ENCODE data around the gene CRYBB2.
"Not testable (repeated sequence)": the region's sequence is repeated elsewhere in the genome, so short reads cannot be mapped to it uniquely, and the experiment has no call there.

The CRYBB2 gene, protein sequence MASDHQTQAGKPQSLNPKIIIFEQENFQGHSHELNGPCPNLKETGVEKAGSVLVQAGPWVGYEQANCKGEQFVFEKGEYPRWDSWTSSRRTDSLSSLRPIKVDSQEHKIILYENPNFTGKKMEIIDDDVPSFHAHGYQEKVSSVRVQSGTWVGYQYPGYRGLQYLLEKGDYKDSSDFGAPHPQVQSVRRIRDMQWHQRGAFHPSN
- 0 to 0.29 (median 0) reads per million in 9 experiments for total RNA-seq

DNA sequence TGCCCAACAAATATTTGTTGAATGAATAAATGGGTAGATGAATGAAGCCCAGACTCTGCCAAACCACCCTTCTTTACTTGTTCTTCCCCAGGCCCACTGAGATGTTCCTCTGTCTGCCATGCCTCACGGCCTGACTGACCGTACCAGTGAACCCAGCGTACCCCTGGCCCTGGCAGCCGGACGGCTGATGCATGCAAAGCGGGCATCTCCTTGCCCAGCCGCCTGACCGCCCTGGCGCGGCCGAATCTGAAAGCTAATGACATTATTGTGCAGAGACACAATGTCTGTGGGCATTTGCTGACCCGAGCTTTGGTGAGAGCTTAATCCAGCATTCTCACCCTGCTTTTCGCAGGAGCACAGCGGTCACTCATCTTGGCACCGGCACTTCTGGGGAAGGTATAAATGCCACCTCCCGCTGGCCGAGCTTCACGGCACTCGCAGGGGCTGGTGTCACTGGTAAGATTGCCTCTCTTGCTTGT, at the start of gene CRYBB2:
Gene CRYBB2, plus strand, starts transcription at position 429 of the 479 bp plus-strand sequence. CDS start 1,791 bp downstream, outside the sequence.
- Mint-ChIP-seq H3K36me3 (ENCODE audit: insufficient read depth) (peaks cover 2% of the 10 kb centered on the region), H3K4me3 (no peak within 1 kb of the TSS), H3K9me3 (no peaks in the 10 kb centered on the region), H3K4me1 (ENCODE audit: low read depth in 2 of 2) (no peaks in the 10 kb centered on the region), H3K27me3 (peaks cover 32 to 61% of the 10 kb centered on the region in 2 donors), H3K27ac (no peak within 1 kb of the TSS)
- ATAC-seq (replicated peaks) (no peak), DNase-seq (no peak)

DNA sequence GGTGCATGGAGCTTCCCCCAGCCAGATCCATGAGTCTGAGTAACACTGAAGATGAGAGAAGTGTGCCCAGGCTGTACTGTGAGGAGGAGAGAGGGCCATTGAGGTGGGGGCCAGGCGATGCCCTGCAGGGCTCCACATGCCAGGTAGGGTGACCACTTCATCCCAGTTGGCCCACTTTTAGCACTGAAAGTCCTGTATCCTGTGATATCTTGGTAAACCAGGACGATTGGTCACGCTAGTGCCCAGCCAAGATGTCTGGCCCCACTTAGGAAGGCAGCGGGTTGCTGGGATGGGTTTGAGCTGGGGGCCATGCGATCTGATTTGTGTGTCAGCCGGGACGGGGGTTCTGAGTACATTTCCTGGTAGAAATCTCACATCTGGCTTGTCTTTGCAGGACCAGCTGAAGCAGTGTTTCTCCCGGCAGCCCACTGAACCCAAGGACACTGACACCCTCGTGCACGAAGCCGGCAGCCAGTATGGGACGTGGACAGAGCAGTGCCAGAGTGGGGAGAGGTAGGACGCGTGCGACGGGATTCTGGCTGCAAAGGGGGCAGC, 48.9 kb upstream of the CRYBB2 start:
- no peaks in the 10 kb centered on the region for H3K9me3 Mint-ChIP-seq
- peaks cover 0 to 5% of the 10 kb centered on the region in 2 donors for H3K27me3 Mint-ChIP-seq
- no peak overlapping the region for H3K4me3 Mint-ChIP-seq
- peaks cover 0 to 2% of the 10 kb centered on the region in 2 donors for H3K4me1 Mint-ChIP-seq (ENCODE audit: low read depth in 2 of 2)
- no peak for DNase-seq
- peaks cover 17% of the 10 kb centered on the region for H3K36me3 Mint-ChIP-seq (ENCODE audit: insufficient read depth)
- no peak for ATAC-seq (replicated peaks)
- H3K27ac Mint-ChIP-seq: no peak overlapping the region

DNA sequence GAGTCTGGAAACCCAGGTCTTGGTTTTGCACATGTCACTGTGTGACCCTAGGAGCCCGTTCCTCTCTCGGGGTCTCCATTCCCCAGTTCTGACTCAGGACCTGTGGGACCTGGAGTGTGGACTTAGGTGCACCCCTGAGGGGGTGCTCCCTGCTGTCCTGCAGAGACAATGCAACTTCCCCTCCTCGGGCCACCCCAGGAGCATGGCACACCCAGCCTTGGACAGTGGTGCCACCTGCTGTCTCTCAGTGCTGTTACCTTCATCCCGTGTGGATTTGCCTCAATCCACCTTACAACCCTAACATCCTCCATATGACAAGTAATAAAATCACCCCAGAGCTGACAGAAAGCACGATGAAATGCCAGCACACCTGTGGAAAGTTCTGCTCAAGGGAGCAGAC, 47.3 kb upstream of the CRYBB2 start:
- Mint-ChIP-seq H3K27me3 (no peaks in the 10 kb centered on the region), H3K9me3 (no peaks in the 10 kb centered on the region), H3K4me1 (ENCODE audit: low read depth in 2 of 2) (no peaks in the 10 kb centered on the region), H3K27ac (no peak overlapping the region), H3K4me3 (no peak overlapping the region), H3K36me3 (ENCODE audit: insufficient read depth) (peaks cover 17% of the 10 kb centered on the region)
- no peak for ATAC-seq (replicated peaks)
- peak in 2 of 3 experiments; percentile 3 to 9 for DNase-seq

DNA sequence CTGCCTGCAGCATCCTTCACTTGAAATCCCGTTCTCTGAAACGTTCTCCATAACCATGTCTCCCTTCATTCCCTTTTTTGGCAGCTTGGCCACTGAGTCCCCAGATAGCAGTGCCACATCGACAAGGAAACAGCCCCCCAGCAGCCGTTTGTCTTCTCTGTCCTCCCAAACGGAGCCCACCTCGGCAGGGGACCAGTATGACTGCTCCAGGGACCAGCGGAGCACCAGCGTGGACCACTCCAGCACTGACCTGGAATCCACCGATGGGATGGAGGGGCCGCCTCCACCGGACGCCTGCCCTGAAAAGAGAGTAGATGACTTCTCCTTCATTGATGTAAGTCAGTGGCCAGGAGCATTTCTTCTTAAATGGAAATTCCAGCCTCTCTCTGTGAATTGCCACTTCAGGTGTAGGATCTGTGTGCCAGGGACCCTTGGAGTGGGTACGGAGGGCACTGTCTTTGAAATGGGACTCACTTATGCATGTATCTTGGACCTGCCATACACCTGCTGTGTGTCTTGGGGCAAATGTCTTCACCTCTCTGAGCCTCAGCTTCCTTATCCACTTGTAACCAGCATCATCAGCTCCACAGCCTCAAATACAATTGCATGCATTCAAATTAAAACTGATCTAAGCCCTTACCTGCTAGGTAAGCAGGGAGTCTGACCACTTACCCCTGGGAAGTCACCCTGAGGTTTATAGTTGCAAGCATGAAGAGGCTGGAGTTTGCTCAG, 45.1 kb upstream of the CRYBB2 start:
- Mint-ChIP-seq H3K36me3 (ENCODE audit: insufficient read depth) (peaks cover 22% of the 10 kb centered on the region), H3K4me1 (ENCODE audit: low read depth in 2 of 2) (no peaks in the 10 kb centered on the region), H3K4me3 (no peak overlapping the region), H3K27ac (no peak overlapping the region), H3K27me3 (no peaks in the 10 kb centered on the region), H3K9me3 (no peaks in the 10 kb centered on the region)
- ATAC-seq (replicated peaks): no peak
- no peak for DNase-seq

DNA sequence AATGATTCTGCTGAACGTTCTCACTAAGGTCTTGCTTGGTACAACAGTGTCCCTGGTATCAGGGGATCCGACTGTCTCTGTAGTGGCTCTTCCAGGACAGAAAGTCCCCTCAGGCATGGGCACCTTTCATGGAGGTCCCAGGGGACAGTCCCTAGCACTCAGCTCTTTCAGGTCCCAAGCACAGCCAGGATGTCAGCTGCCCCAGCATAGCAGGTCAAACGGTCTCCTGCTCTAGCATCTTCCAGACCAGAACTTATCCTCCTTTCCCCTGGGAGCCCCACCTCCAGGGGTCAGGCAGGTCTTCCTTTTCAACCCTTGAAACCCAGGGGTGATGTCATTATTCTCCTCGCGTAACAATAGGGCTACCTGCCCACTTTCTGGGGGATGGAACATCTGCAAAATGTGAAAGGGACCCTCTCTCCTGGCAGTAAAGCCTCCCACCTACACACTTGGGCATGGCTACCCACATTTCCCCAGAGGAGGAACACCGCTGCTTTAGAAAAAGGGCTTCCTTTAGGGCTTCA, 44.5 kb upstream of the CRYBB2 start:
- no peak overlapping the region for H3K27ac Mint-ChIP-seq
- no peak overlapping the region for H3K4me3 Mint-ChIP-seq
- no peaks in the 10 kb centered on the region for H3K27me3 Mint-ChIP-seq
- H3K36me3 Mint-ChIP-seq (ENCODE audit: insufficient read depth): peaks cover 22% of the 10 kb centered on the region
- ATAC-seq (replicated peaks) (no peak), DNase-seq (no peak)
- H3K9me3 Mint-ChIP-seq: no peaks in the 10 kb centered on the region
- no peaks in the 10 kb centered on the region for H3K4me1 Mint-ChIP-seq (ENCODE audit: low read depth in 2 of 2)

DNA sequence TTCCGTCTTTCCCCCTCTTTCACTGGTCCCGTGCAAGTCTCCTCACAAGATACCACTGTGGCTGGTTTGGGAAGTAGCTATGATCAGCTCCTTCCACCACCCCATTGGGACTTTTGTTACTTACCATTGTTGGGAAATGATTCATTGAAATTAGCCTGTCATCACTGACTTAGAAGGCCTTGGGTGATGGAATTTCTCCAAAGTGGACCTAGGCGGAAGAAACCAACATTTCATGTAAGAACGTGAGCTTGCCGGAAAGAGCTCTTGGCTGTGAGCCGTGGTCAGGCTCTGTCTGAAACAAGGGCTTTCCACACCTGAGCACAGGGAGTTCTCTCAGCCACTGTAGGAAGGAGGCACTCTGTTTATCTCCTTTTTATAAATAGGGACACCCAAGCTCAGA, 43.3 kb upstream of the CRYBB2 start:
- no peak overlapping the region for H3K4me3 Mint-ChIP-seq
- no peak overlapping the region for H3K27ac Mint-ChIP-seq
- H3K27me3 Mint-ChIP-seq: no peaks in the 10 kb centered on the region
- H3K9me3 Mint-ChIP-seq: no peaks in the 10 kb centered on the region
- DNase-seq: no peak
- peaks cover 14% of the 10 kb centered on the region for H3K36me3 Mint-ChIP-seq (ENCODE audit: insufficient read depth)
- ATAC-seq (replicated peaks): no peak
- H3K4me1 Mint-ChIP-seq (ENCODE audit: low read depth in 2 of 2): no peaks in the 10 kb centered on the region

DNA sequence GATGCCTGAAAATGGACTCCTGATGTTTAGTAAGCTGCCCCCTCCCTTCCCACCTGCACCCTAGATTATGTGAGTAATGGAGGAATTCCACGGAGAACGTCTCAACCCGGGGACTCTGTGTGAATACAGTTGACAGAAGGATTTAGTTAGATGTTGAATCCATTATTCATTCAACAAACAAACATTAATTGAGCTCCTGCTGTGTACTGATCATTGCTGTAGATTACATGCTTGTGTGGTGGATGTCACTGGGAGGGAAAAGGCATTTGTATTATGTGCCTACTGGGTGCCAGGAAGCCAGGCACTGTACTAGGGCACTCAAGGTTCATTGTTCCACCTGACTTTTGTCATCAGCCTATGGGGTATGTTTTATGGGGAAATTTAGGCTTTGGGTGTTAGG, 42.6 kb upstream of the CRYBB2 start:
- no peaks in the 10 kb centered on the region for H3K27me3 Mint-ChIP-seq
- DNase-seq (no peak), ATAC-seq (replicated peaks) (no peak)
- H3K36me3 Mint-ChIP-seq (ENCODE audit: insufficient read depth): peaks cover 14% of the 10 kb centered on the region
- H3K4me3 Mint-ChIP-seq: no peak overlapping the region
- no peaks in the 10 kb centered on the region for H3K9me3 Mint-ChIP-seq
- H3K27ac Mint-ChIP-seq: no peak overlapping the region
- no peaks in the 10 kb centered on the region for H3K4me1 Mint-ChIP-seq (ENCODE audit: low read depth in 2 of 2)

DNA sequence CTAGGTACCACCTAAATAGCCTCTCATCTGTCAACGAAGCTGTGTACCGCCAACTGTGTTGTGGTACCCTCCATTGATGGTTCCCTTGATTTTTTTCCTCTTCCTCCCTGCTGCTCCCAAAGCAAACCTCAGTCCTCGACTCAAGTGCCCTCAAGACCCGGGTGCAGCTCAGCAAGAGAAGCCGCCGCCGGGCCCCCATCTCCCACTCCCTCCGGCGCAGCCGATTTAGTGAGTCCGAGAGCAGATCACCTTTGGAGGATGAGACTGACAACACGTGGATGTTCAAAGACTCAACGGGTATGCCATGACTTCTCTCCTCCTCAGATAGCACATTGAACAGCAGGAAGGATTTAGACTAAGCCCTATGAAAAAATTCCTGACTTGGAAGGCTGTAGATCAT, 42.2 kb upstream of the CRYBB2 start:
- H3K4me3 Mint-ChIP-seq: no peak overlapping the region
- H3K36me3 Mint-ChIP-seq (ENCODE audit: insufficient read depth): peaks cover 14% of the 10 kb centered on the region
- no peaks in the 10 kb centered on the region for H3K9me3 Mint-ChIP-seq
- no peak for ATAC-seq (replicated peaks)
- no peak overlapping the region for H3K27ac Mint-ChIP-seq
- no peak for DNase-seq
- no peaks in the 10 kb centered on the region for H3K27me3 Mint-ChIP-seq
- no peaks in the 10 kb centered on the region for H3K4me1 Mint-ChIP-seq (ENCODE audit: low read depth in 2 of 2)

DNA sequence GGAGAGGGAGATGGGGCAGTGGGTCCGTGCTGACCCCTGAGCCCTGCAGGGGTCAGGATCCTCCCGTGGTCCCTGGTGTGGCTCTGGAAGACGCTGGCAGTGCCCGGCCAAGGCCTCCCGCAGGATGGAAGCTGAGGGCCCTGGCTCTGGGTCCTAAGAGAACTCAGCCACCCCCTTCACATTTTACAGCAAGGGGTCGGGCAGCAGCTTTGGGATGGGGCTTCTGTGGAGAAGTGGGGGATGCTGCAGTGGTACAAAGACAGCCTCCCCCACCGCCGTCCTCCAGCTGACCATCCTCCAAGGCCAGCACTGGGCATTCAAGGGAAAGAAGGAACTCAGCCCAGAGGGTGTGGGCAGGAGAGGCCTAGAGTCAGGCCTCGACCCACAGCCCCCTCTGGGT, 41.5 kb upstream of the CRYBB2 start:
- H3K27me3 Mint-ChIP-seq: no peaks in the 10 kb centered on the region
- H3K27ac Mint-ChIP-seq: no peak overlapping the region
- peaks cover 17% of the 10 kb centered on the region for H3K36me3 Mint-ChIP-seq (ENCODE audit: insufficient read depth)
- no peak for DNase-seq
- ATAC-seq (replicated peaks): no peak
- no peaks in the 10 kb centered on the region for H3K9me3 Mint-ChIP-seq
- H3K4me3 Mint-ChIP-seq: no peak overlapping the region
- H3K4me1 Mint-ChIP-seq (ENCODE audit: low read depth in 2 of 2): no peaks in the 10 kb centered on the region

DNA sequence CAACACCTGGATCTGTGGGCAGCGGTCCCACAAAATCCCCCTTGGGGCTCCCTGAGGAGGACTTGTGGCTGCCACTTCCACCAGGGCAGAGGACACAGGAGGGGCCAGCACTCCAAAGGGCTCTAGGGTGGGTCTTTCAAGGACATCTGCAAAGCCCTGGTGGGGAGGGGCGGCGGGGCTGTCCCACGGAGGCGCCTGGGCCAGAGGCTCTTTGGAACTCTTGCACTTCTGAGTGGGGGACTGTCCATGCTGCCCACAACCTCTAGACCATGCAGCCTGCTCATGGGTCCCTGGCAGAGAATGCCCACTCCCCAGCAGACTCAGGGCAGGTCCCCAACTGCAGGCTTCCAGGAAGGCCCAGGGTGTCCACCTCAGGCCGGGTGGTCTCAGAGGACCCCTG, 41.1 kb upstream of the CRYBB2 start:
- not testable (repeated sequence) for H3K27ac Mint-ChIP-seq
- H3K36me3 Mint-ChIP-seq (ENCODE audit: insufficient read depth): peaks cover 17% of the 10 kb centered on the region

DNA sequence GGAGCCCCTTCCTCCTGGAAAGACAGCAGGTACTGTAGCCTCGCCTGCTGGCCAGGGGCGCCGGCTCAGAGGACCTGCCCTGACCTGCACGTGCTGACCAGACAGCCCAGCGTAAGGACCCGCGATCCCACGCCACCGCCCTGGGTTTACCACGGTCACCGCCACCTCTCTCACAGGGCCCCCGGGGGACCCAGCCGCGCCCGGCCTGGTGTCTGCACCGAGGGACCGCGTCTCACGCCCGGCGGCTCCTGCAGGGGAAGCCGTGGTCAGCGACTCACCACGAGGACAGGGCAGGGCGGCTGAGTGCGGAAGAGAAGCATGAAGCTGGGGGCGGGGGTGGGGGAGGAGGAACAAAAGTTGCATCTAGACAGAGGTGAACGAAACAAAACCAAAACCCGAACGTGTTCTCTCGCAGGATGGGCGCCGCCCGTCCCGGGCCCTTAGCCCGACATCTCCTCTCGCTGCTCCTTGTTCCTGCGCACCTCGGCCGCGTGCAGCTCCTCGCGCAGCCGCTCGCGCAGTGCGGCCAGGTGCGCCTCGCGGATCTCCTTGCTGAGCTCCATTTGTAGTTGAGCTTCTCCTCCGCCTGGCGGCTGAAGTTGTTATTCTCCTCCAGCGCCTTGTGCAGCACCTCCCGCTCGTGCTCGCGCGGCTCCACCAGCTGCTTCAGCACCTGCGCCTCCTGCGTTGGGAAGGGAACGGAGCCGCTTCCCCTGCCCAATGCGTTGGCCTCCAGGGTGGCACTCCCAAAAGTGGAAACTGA, 40.4 kb upstream of the CRYBB2 start:
- not testable (repeated sequence) for H3K4me1 Mint-ChIP-seq (ENCODE audit: low read depth in 2 of 2); DNase-seq; H3K27me3 Mint-ChIP-seq; H3K9me3 Mint-ChIP-seq; H3K27ac Mint-ChIP-seq; H3K4me3 Mint-ChIP-seq
- ATAC-seq (replicated peaks): peak; percentile 95
- peaks cover 17% of the 10 kb centered on the region for H3K36me3 Mint-ChIP-seq (ENCODE audit: insufficient read depth)

More for the DNA sequence above, 41.1 kb upstream of the CRYBB2 start:
- not testable (repeated sequence) for H3K27me3 Mint-ChIP-seq; DNase-seq; H3K9me3 Mint-ChIP-seq; ATAC-seq (replicated peaks); H3K4me3 Mint-ChIP-seq; H3K4me1 Mint-ChIP-seq (ENCODE audit: low read depth in 2 of 2)

DNA sequence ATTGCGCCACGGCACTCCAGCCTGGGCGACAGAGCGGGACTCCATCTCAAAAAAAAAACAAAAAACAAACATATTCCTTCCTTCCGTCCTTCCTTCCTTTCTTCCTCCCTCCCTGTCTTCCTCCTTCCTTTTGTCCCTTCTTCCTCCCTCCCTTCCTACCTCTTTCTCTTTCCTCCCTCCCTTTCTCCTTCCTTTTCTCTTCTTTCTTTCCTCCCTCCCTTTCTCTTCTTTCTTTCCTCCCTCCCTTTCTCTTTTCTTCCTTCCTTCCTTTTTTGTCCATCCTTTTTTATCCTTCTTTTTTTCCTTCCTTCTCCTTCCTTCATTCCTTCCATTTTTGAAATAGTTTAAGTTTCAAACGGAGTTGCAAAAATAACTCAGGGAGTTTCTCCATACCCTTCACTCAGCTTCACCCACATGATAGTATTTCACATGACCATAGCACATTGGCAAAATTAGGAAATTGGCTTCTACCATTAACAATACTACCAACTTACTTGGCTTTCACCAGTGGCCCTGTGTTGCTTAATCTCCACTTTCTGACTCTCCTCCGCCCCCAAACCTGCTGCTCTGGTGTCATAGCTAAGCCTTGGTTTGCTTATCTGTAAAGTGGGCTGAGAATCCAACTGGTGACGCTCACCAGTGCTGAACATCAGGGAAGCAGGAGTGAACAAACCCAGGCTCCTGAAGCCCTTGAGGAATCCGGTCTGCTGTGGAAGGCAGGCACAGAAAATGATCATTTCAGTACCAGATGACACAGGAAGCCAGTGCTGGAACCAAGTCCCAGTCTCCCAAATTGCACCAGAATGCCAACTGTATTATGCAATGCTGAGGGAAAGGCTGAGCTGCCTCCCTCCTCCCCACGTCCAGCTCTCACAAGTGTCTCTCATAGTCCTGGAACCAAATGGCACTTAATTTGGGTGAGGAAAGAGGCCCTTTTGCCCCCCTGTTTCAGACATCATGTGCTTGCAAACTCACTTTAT, 37.0 kb upstream of the CRYBB2 start:
- Mint-ChIP-seq H3K9me3 (no peaks in the 10 kb centered on the region), H3K4me3 (no peak overlapping the region), H3K4me1 (ENCODE audit: low read depth in 2 of 2) (no peaks in the 10 kb centered on the region), H3K27ac (peak overlapping the region in 1 of 2 donors; percentile 28), H3K27me3 (no peaks in the 10 kb centered on the region), H3K36me3 (ENCODE audit: insufficient read depth) (peaks cover 8% of the 10 kb centered on the region)
- DNase-seq (no peak), ATAC-seq (replicated peaks) (no peak)

All from effector memory CD8-positive, alpha-beta T cell (primary cell).